ENCODE measurements around the gene ZNF610.
"Not testable (repeated sequence)": the region's sequence is repeated elsewhere in the genome, so short reads cannot be mapped to it uniquely, and the experiment has no call there.

Gene ZNF610

DNA sequence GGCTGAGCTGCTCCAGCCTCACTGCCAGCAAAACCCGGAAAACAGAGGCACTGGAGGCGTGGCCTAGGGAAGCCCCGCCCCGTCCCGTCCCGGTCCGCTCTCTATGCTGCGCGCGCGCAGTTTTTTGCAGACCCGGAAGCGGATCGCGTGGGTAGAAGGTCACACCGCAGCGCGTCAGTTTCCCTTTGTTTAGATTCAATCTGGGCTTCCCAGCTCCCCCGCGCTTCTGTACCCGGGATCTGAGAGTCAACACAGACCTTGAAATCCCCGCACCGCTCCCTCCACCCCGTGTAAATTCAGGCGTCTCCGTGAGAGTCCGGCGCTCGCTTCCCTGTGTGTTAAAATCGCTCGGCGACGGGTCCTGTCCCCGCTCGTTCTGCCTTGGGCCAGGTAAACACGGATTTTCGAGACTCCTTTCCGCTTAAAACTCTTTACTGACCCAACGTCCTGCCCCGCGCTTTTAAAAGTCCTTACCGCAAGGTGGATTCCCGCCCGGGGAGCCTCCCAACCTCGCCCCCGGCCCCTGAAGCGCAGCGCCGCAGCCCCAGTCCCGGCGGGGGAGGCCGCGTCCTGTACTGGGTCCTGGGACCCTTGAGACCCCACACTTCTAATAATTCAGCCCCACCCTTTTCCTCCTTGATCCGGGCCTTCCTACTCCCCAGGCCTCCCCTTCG is at the start of gene ZNF610:
ZNF610 (plus strand) TSS at position 127 of the 674 bp plus-strand sequence. CDS start 12,930 bp downstream, outside the sequence.
- TF ChIP-seq, protein P1, sequence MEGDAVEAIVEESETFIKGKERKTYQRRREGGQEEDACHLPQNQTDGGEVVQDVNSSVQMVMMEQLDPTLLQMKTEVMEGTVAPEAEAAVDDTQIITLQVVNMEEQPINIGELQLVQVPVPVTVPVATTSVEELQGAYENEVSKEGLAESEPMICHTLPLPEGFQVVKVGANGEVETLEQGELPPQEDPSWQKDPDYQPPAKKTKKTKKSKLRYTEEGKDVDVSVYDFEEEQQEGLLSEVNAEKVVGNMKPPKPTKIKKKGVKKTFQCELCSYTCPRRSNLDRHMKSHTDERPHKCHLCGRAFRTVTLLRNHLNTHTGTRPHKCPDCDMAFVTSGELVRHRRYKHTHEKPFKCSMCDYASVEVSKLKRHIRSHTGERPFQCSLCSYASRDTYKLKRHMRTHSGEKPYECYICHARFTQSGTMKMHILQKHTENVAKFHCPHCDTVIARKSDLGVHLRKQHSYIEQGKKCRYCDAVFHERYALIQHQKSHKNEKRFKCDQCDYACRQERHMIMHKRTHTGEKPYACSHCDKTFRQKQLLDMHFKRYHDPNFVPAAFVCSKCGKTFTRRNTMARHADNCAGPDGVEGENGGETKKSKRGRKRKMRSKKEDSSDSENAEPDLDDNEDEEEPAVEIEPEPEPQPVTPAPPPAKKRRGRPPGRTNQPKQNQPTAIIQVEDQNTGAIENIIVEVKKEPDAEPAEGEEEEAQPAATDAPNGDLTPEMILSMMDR (IDR thresholded peaks at IDR 0.05; ENCODE audit: low read depth, low read length): no peak
- DNase-seq (ENCODE audit: extremely low read depth, low read depth): peak; percentile 45

DNA sequence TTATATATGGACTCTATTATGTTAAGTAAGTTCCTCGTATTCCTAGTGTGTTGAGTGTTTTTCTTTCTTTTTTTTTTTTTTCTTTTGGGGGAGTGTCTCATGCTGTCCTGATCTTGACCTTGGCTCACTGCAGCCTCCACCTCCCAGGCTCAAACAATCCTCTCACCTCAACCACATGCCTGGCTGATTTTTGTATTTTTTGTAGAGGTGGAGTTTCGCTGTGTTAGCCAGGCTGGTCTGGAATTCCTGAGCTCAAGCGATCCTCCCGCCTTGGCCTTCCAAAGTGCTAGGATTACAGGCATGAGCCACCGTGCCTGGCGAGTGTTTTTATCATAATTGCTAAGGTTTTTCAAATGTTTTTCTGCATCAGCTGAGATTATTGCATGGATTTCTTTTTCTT is 49.8 kb upstream of the ZNF610 start:
- TF ChIP-seq, protein P1 (IDR thresholded peaks at IDR 0.05; ENCODE audit: low read depth, low read length): no peak
- no peak for DNase-seq (ENCODE audit: extremely low read depth, low read depth)

DNA sequence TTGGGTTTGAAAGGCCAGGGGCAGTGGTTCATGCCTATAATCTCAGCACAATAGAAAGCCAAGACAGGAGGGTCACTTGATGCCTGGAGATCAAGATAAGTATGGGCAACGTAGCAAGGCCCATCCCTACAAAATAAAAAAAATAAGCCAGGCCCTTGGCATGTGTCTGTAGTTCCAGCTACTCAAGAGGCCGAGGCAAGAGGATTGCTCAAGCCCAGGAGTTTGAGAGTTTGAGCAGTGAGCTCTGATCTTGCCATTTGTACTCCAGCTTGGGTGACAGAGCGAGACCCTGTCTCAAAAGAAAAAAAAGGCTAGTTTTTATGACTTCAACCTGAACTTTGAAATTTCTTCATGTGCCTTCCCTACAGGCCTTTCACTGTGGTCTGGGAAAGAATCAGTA is 44.3 kb upstream of the ZNF610 start:
- DNase-seq (ENCODE audit: extremely low read depth, low read depth): no peak
- TF ChIP-seq, protein P1 (IDR thresholded peaks at IDR 0.05; ENCODE audit: low read depth, low read length): no peak

DNA sequence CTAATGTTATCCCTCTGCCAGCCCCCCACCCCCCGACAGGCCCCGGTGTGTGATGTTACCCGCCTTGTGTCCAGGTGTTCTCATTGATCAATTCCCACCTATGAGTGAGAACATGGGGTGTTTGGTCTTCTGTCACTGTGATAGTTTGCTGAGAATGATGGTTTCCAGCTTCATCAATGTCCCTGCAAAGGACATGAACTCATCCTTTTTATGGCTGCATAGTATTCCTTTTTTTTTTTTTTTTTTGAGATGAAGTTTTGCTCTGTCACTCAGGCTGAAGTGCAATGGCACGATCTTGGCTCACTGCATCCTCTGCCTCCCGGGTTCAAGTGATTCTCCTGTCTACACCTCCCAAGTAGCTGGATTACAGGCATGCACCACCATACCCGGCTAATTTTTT is 43.1 kb upstream of the ZNF610 start:
- not testable (repeated sequence) for DNase-seq (ENCODE audit: extremely low read depth, low read depth)

DNA sequence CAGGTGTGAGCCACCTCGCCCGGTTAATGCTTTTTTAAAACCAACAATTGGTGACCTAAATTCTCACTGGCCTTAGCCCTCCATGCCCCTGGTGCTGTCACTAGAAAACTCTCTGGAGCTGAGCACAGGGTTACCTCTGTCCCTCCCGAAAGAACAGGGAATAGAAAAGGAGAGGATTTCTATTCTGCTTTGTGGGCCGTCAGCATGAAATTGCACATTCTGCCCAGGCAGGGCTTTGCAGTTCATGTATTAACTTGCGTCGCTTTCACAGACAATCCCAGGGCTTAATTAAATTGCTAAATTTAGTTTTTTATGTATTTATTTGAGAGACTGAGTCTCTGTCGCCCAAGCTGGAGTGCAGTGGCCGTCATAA is 39.7 kb upstream of the ZNF610 start:
- TF ChIP-seq, protein P1 (IDR thresholded peaks at IDR 0.05; ENCODE audit: low read depth, low read length): no peak
- DNase-seq (ENCODE audit: extremely low read depth, low read depth): no peak

DNA sequence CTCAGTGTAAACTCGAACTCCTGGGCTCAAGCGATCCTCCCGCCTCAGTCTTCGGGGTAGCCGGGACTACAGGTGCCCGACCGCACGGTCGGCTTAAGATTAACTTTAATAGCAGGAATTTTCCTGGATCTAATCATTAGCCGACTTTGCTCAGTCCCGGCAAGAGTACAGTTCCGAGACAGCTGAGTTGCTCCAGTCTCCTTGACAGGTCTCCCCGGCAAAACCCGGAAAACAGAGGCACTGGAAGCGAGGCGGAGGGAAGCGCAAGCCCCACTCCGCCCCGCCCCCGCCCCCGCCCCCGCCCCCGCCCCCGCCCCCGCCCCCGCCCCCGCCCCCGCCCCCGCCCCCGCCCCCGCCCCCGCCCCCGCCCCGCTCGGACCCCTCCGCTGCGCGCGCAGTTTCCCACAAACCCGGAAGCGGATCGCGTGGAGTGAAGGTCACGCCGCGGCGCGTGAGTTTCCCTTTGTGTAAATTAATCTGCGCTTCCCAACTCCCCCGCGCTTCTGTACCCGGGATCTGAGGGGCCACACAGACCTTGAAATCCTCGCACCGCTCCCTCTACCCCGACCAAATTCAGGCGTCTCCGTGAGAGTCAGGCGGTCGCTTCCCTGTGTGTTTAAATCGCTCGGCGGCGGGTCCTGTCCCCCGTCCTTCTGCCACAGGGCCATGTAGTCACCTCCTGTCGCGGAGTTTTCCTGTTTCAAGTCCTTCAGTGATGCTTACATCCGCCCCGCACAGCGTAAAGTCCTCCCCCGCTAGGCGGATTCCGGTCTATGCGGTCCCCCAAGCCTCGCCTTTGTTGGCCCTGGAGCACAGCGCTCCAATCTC is 39.1 kb upstream of the ZNF610 start, which contains the start of gene ZNF480:
ZNF480 (plus strand) TSS at position 397 of the 828 bp plus-strand sequence. CDS start 3,244 bp downstream, outside the sequence.
- peak; percentile 46 for DNase-seq (ENCODE audit: extremely low read depth, low read depth)
- TF ChIP-seq, protein P1 (IDR thresholded peaks at IDR 0.05; ENCODE audit: low read depth, low read length): peak; percentile 12

DNA sequence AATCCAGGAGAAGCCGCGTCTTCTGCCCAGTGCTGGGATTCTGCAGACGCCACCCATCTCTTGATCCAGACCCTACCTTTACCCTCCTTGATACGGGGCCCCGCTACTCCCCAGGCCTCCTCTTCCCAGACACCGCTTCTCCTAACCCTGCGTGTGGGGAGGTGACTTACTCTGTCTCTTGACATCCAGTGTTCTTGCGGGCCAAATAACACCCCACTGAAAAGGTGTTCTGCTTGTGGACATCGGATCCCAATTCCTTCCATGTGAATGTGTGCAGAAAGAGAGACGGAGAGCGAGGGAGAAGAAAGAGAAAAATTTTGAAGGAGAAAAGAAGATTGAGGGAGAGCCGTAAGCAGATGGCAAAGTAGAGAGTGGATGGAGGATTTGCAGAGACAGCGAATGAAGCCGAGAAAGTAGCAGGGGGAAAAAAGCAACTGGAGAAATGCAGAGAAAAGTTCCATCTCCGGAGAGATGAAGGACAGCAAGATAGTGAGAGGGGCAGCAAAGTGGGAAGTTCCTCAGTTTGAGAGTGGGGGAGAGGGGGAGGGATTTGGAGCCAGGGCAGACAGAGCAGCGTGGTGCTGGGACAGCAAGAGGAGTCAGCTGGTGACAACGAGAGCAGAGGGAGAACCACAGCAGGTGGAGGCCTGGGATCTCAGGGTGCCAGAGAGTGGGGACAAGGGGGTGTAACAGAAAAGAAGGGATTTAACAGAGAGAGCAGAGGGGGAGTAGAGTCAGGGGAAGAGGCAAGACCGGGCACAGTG is 38.3 kb upstream of the ZNF610 start:
- no peak for DNase-seq (ENCODE audit: extremely low read depth, low read depth)

More for the DNA sequence above, 38.3 kb upstream of the ZNF610 start:
- TF ChIP-seq, protein P1 (IDR thresholded peaks at IDR 0.05; ENCODE audit: low read depth, low read length): no peak
